ENCODE measurements around the gene BNIP5. TPM values are rescaled to one million over a fixed set of nuclear protein-coding genes. Genes with fewer than 3 reads are reported as not detected.

BNIP5 gene
- total RNA-seq, 2 experiments from 2014 or later, result not detected

DNA sequence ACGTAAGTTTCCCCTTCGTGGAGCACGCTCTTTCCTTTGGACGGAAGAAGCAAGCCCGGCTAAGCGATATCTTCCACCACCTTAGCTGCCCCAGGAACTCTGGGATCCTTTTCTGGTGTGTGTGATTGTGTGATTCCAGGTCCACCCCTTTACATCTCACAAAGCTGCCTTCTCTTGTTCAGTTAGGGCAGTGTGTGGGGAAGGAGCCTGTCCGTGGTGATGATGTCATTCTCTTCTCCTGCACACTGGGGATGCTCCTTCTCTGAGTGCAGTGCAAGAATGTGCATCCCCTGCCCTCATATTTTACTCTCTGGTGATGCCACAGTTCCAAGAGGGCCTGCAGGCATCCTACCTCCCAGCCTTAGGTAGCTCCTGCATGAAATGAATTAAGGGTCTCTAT, 30.3 kb downstream of the BNIP5 start:
- no peaks in the 10 kb centered on the region for H3K36me3 Mint-ChIP-seq
- ATAC-seq (no peak), DNase-seq (no peak)
- no peak overlapping the region for H3K27ac Mint-ChIP-seq
- peaks cover 10% of the 10 kb centered on the region for H3K27me3 Mint-ChIP-seq
- CTCF ChIA-PET, result interaction anchor here (0.9 to 1.3 kb wide), 4 partner anchors 35 to 453 kb away, joined by 3 to 5 read pairs (median 3); partner anchors contain the start of gene MAPK14
- no peak overlapping the region for H3K4me3 Mint-ChIP-seq
- H3K9me3 Mint-ChIP-seq (ENCODE audit: low read depth), result no peaks in the 10 kb centered on the region
- peaks cover 8% of the 10 kb centered on the region for H3K4me1 Mint-ChIP-seq

- CTCF ChIA-PET, result interaction anchor here (0.7 to 1.8 kb wide), 9 partner anchors 12 to 1252 kb away, joined by 3 to 5 read pairs (median 3); partner anchors contain the start of gene MAPK14
- DNase-seq (no peak), ATAC-seq (no peak)
- Mint-ChIP-seq H3K9me3 (ENCODE audit: low read depth) (no peaks in the 10 kb centered on the region), H3K27me3 (peaks cover 10% of the 10 kb centered on the region), H3K27ac (no peak overlapping the region), H3K4me1 (peaks cover 8% of the 10 kb centered on the region), H3K36me3 (no peaks in the 10 kb centered on the region), H3K4me3 (no peak overlapping the region)
These were observed 30.8 kb downstream of the BNIP5 start for GRCh38 chr6:36305885-36306284.

- CTCF ChIA-PET, result interaction anchor here (0.5 to 2.7 kb wide), 51 partner anchors 8 to 1631 kb away, joined by 3 to 40 read pairs (median 4); partner anchors contain the start of gene MAPK14
- Mint-ChIP-seq H3K27ac (no peak overlapping the region), H3K4me3 (no peak overlapping the region), H3K27me3 (peaks cover 30% of the 10 kb centered on the region), H3K9me3 (ENCODE audit: low read depth) (no peaks in the 10 kb centered on the region), H3K36me3 (no peaks in the 10 kb centered on the region), H3K4me1 (no peaks in the 10 kb centered on the region)
- ATAC-seq (peak; percentile 98), DNase-seq (peak; percentile 95)
These were observed 34.3 kb downstream of the BNIP5 start for GRCh38 chr6:36302227-36302976.

DNA sequence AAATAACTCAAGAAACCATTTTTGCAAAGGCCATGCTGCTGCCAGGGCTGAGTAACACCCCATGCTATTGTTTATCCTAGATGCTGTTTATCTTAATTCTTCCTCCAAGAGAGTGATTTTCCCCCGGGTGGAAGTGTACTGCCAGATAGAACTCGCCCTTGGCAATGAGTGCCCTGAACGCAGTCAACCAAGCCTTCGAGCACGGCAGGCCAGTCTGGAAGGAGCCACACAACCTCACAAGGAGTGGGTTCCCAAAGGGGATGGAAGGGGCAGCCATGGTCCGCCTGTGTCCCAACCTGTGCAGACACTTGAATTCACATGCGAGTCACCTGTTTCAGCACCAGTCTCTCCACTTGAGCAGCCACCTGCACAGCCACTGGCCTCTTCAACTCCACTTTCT, 34.9 kb downstream of the BNIP5 start:
- no peak for DNase-seq
- H3K27me3 Mint-ChIP-seq, result peaks cover 34% of the 10 kb centered on the region

DNA sequence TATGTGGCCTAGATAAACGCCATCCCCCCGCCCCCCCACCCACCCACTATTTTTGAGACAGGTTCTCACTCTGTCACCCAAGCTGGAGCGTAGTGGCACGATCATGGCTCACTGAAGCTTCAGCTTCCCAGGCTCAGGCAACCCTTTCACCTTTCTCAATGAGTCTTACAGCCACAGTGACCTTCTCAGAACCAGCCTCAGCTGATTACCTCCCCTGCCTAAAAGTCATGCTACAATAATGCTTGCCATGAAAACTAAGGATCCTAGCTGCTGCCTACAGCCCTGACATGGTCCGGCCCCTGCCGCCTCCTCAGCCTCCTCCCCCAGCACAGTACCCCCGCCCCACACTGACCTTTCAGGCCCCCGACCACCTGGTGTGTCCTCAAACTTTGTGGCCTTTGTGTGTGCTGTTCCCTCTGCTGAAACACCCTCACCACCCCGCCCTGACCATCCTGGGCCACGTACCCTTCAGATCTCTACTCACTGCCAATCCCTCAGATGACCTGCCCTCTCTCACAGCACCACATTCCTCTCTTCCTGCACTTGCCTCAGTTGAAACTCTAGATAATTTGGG, 35.5 kb downstream of the BNIP5 start:
- CTCF ChIA-PET, result interaction anchor here (0.7 to 2.7 kb wide), 6 partner anchors 15 to 471 kb away, joined by 3 to 40 read pairs (median 4); no protein-coding TSS in a partner anchor
- Mint-ChIP-seq H3K27me3 (peaks cover 34% of the 10 kb centered on the region), H3K4me3 (no peak overlapping the region), H3K9me3 (ENCODE audit: low read depth) (no peaks in the 10 kb centered on the region), H3K4me1 (no peaks in the 10 kb centered on the region), H3K27ac (no peak overlapping the region), H3K36me3 (no peaks in the 10 kb centered on the region)
- DNase-seq (no peak), ATAC-seq (no peak)

More for the DNA sequence above, 34.9 kb downstream of the BNIP5 start:
- CTCF ChIA-PET, result interaction anchor here (0.5 to 2.7 kb wide), 51 partner anchors 9 to 1632 kb away, joined by 3 to 40 read pairs (median 4); partner anchors contain the start of gene MAPK14
- Mint-ChIP-seq H3K36me3 (no peaks in the 10 kb centered on the region), H3K27ac (no peak overlapping the region), H3K9me3 (ENCODE audit: low read depth) (no peaks in the 10 kb centered on the region), H3K4me1 (no peaks in the 10 kb centered on the region), H3K4me3 (no peak overlapping the region)
- ATAC-seq, result no peak

DNA sequence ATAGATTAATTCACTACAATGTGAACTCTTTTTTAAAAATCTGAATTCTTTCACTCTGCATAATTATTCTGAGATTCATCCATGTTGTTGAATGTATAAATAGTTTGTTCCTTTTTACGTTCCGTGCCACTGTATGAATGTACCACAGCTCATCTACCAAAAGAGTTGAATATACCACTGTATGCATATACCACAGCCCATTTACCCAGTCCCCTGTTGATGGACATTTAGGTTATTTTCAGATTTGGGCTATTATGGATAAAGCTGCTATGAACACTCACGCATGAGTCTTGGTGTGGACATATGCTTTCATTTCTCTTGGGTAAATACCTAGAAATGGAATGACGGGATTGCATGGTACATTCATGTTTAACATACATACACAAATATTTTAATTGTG, 38.7 kb downstream of the BNIP5 start:
- H3K27me3 Mint-ChIP-seq, result peaks cover 50% of the 10 kb centered on the region
- CTCF ChIA-PET, result no interaction called here
- DNase-seq (no peak), ATAC-seq (no peak)
- no peaks in the 10 kb centered on the region for H3K4me1 Mint-ChIP-seq
- H3K27ac Mint-ChIP-seq, result no peak overlapping the region
- H3K9me3 Mint-ChIP-seq (ENCODE audit: low read depth), result no peaks in the 10 kb centered on the region
- H3K36me3 Mint-ChIP-seq, result no peaks in the 10 kb centered on the region
- no peak overlapping the region for H3K4me3 Mint-ChIP-seq

GRCh38 chr6:36297511-36297910, 39.2 kb downstream of the BNIP5 start:
- H3K36me3 Mint-ChIP-seq, result no peaks in the 10 kb centered on the region
- DNase-seq (no peak), ATAC-seq (no peak)
- H3K27me3 Mint-ChIP-seq, result peaks cover 50% of the 10 kb centered on the region
- H3K9me3 Mint-ChIP-seq (ENCODE audit: low read depth), result no peaks in the 10 kb centered on the region
- H3K27ac Mint-ChIP-seq, result no peak overlapping the region
- no peaks in the 10 kb centered on the region for H3K4me1 Mint-ChIP-seq
- H3K4me3 Mint-ChIP-seq, result no peak overlapping the region
- CTCF ChIA-PET, result no interaction called here

- Mint-ChIP-seq H3K36me3 (no peaks in the 10 kb centered on the region), H3K27me3 (peaks cover 48% of the 10 kb centered on the region), H3K9me3 (ENCODE audit: low read depth) (no peaks in the 10 kb centered on the region), H3K27ac (no peak overlapping the region), H3K4me1 (no peaks in the 10 kb centered on the region), H3K4me3 (no peak overlapping the region)
- CTCF ChIA-PET, result no interaction called here
- no peak for ATAC-seq
- no peak for DNase-seq
These were observed 39.6 kb downstream of the BNIP5 start for GRCh38 chr6:36297051-36297450.

DNA sequence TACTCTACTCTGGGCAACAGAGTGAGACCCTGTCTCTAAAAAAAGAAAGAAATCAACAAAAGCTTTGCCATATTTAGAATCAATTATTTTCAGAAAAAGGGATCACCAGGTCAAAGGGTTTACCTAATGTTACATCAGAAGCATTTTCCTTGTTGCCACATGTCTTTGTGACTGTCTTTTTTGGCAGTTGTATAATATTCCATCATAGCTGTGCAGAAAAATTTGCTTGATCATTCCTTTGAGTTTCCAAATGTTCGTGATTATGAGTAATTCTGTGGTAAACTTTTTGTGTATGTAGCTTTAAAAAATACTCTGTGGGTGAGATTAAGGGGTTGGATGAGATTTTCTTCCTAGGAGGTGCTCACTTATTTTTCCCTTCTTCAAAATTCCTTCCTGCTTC, 40.4 kb downstream of the BNIP5 start:
- H3K36me3 Mint-ChIP-seq, result no peaks in the 10 kb centered on the region
- no peaks in the 10 kb centered on the region for H3K4me1 Mint-ChIP-seq

GRCh38 chr6:36292170-36292569, 44.5 kb downstream of the BNIP5 start:
- CTCF ChIA-PET, result interaction anchor here (1.1 to 1.3 kb wide), 3 partner anchors 11 to 153 kb away, joined by 3 read pairs; no protein-coding TSS in a partner anchor
- H3K36me3 Mint-ChIP-seq, result no peaks in the 10 kb centered on the region
- ATAC-seq (no peak), DNase-seq (no peak)
- H3K27ac Mint-ChIP-seq, result no peak overlapping the region
- H3K9me3 Mint-ChIP-seq (ENCODE audit: low read depth), result no peaks in the 10 kb centered on the region
- peaks cover 26% of the 10 kb centered on the region for H3K27me3 Mint-ChIP-seq
- H3K4me1 Mint-ChIP-seq, result peaks cover 6% of the 10 kb centered on the region
- no peak overlapping the region for H3K4me3 Mint-ChIP-seq

More for the DNA sequence above, 40.4 kb downstream of the BNIP5 start:
- Mint-ChIP-seq H3K4me3 (no peak overlapping the region), H3K27me3 (peaks cover 48% of the 10 kb centered on the region), H3K9me3 (ENCODE audit: low read depth) (no peaks in the 10 kb centered on the region), H3K27ac (no peak overlapping the region)
- ATAC-seq, result no peak
- CTCF ChIA-PET, result interaction anchor here (0.6 kb wide), 1 partner anchor 188 kb away, joined by 3 read pairs; no protein-coding TSS in a partner anchor
- DNase-seq, result no peak

DNA sequence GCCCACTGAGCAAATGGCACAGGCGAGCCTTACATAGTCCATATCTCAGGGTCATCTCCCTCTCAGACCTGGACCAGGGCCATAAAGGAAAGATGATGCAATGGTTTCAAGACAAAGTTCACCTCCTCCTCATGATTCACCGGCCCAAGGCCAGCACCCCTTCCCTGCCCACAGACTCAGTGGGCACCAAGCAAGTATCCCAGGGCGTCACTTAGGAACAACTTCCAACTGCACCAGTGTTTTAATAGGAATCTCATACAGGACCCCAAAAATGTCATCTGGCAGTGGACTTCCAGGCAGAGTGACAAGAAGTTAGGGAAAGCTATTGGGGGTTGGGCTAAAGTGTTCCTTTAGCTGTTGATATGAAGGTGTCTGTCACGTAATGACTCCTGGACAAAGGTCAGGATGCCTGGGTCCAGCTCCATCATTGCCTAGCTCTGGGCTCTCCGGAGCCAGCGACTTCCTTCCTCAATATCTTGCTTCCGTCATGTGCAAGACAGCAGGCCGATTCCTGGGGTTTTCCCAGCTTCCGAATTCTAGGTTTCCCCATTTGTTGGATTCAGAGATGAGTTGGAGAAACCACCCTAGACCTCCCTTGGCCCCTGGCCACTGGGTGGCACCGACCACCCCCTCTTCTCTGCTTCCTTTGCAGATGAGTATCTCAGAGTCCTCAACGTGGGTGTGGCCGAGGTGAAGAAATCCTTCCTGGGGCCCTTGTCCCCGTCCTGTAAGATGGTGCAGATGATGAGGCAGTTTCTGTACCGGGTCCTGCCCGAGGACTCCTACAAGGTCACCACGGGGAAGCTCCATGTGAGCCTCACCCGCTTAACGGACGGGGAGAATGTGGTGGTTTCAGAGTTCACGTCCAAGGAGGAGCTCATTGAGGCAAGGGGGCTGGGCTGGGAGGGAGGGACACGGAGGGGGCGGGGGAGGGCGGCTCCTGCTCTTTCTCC, 45.7 kb downstream of the BNIP5 start:
- ATAC-seq (no peak), DNase-seq (no peak)
- CTCF ChIA-PET, result interaction anchor here (1.1 to 2.1 kb wide), 3 partner anchors 12 to 50 kb away, joined by 3 to 13 read pairs (median 3); no protein-coding TSS in a partner anchor
- Mint-ChIP-seq H3K27ac (no peak overlapping the region), H3K36me3 (no peaks in the 10 kb centered on the region), H3K9me3 (ENCODE audit: low read depth) (no peaks in the 10 kb centered on the region), H3K27me3 (peaks cover 26% of the 10 kb centered on the region), H3K4me1 (peaks cover 6% of the 10 kb centered on the region), H3K4me3 (no peak overlapping the region)

DNA sequence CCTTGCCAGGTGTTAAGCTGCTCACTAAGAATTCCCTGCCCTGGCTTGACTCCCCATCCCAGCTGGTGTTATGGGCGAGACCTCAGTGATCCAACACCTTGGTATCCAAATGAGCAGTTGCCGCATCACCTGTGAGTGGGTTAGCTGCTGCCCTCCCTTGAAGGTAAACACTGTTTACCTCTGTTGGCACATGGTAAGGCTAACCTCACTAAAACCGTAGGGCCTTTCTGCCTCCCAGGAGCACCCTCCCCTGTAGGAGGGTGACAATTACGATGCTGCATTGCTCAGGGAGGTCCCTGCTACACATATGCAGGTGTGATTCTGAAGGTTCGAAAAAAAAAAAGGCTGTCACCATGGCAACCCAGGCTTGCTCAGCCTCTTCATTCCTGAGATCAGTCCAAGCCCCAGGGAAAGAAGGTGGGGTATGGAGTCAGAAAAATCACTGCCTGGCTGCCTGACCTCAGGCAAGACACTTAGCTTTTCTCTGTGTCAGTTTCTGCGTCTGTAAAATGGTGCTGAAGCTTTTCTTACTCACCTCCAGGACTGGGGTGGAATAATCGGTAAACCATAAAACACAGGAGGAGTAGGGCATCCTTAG, 47.3 kb downstream of the BNIP5 start:
- DNase-seq, result no peak
- ATAC-seq, result no peak
- Mint-ChIP-seq H3K4me1 (peaks cover 6% of the 10 kb centered on the region), H3K36me3 (no peaks in the 10 kb centered on the region), H3K27ac (no peak overlapping the region), H3K9me3 (ENCODE audit: low read depth) (no peaks in the 10 kb centered on the region), H3K4me3 (no peak overlapping the region), H3K27me3 (peaks cover 30% of the 10 kb centered on the region)
- CTCF ChIA-PET, result interaction anchor here (1.3 to 3.5 kb wide), 6 partner anchors 10 to 262 kb away, joined by 3 to 21 read pairs (median 4); partner anchors contain the start of gene MAPK14
